GM23338 (cell line): ENCODE data around the gene OR1S2. TPM values are rescaled to one million over a fixed set of nuclear protein-coding genes. Genes with fewer than 3 reads are reported as not detected.

Source experiments
- ATAC-seq: fragments of 200-7000 bp; cut with Tn5 transposase; 3 replicates; pipeline ENCODE4 v1.9.1; 2020
- DNase-seq: peaks from one replicate; pipeline ENCODE4 v3.0.0-alpha.2; 2015; ENCODE audit warnings: low spot score
- H2AFZ ChIP-seq: fragments of 200-600 bp; sonication (generic); 2 replicates; pipeline ENCODE4 v1.8.0; 2016; ENCODE audit warnings: antibody characterized with exemption, mild to moderate bottlenecking, moderate library complexity
- H3F3A ChIP-seq: fragments of 200-600 bp; sonication (generic); replicated peaks from 2 replicates; pipeline ENCODE4 v1.8.0; 2017; ENCODE audit warnings: antibody characterized with exemption, mixed run types, low read depth
- H3K27ac ChIP-seq: fragments of 200-600 bp; sonication (generic); 2 replicates; pipeline ENCODE4 v1.6.1; 2016; ENCODE audit warnings: low read depth
- H3K27me3 ChIP-seq: fragments of 200-600 bp; sonication (generic); 2 replicates; pipeline ENCODE4 v1.8.0; 2016; ENCODE audit warnings: mild to moderate bottlenecking, mixed run types, moderate library complexity; ENCODE audit not compliant: insufficient read depth
- H3K36me3 ChIP-seq: fragments of 200-600 bp; sonication (generic); 2 replicates; pipeline ENCODE4 v1.8.0; 2016; ENCODE audit warnings: mild to moderate bottlenecking; ENCODE audit not compliant: insufficient read depth
- H3K4me1 ChIP-seq: fragments of 200-600 bp; sonication (generic); 2 replicates; pipeline ENCODE4 v1.8.0; 2016; ENCODE audit warnings: mild to moderate bottlenecking, moderate library complexity; ENCODE audit not compliant: insufficient read depth
- H3K4me2 ChIP-seq: fragments of 200-600 bp; sonication (generic); 2 replicates; pipeline ENCODE4 v1.7.1; 2017; ENCODE audit warnings: mixed run types
- H3K4me3 ChIP-seq: fragments of 200-600 bp; sonication (generic); 2 replicates; pipeline ENCODE4 v1.6.1; 2016; ENCODE audit warnings: mixed run types
- H3K79me2 ChIP-seq: fragments of 200-600 bp; sonication (generic); replicated peaks from 2 replicates; pipeline ENCODE4 v1.8.0; 2017; ENCODE audit warnings: mild to moderate bottlenecking; ENCODE audit not compliant: insufficient read depth
- H3K9me2 ChIP-seq: fragments of 200-600 bp; sonication (generic); 2 replicates; pipeline ENCODE4 v1.8.0; 2017; ENCODE audit not compliant: insufficient read depth
- H4K20me1 ChIP-seq: fragments of 200-600 bp; sonication (generic); replicated peaks from 2 replicates; pipeline ENCODE4 v1.8.0; 2017; ENCODE audit warnings: mild to moderate bottlenecking; ENCODE audit not compliant: insufficient read depth
- H3K27ac Mint-ChIP-seq: 2 replicates; pipeline ENCODE4 v1.8.0; 2020; ENCODE audit warnings: inconsistent platforms, mild to moderate bottlenecking, moderate library complexity, mixed read lengths
- H3K27me3 Mint-ChIP-seq: 3 replicates; pipeline ENCODE4 v1.8.0; 2022; ENCODE audit warnings: low read depth, mild to moderate bottlenecking, moderate library complexity, mixed read lengths, inconsistent platforms; ENCODE audit not compliant: insufficient read depth, poor library complexity
- H3K36me3 Mint-ChIP-seq: 3 replicates; pipeline ENCODE4 v1.8.0; 2021; ENCODE audit warnings: low read depth, mild to moderate bottlenecking, inconsistent platforms, moderate library complexity, mixed read lengths
- H3K4me1 Mint-ChIP-seq: 3 replicates; pipeline ENCODE4 v1.8.0; 2020; ENCODE audit warnings: mild to moderate bottlenecking, inconsistent platforms, mixed read lengths
- H3K4me3 Mint-ChIP-seq: 3 replicates; pipeline ENCODE4 v1.8.0; 2021; ENCODE audit warnings: moderate library complexity, mild to moderate bottlenecking, inconsistent platforms, mixed read lengths
- H3K9me3 Mint-ChIP-seq: 3 replicates; pipeline ENCODE4 v1.8.0; 2020; ENCODE audit warnings: moderate library complexity, mild to moderate bottlenecking, inconsistent platforms, mixed read lengths
- ETS1 ChIP-seq: IDR thresholded peaks from 2 replicates; pipeline ENCODE4 v1.6.1; 2016; ENCODE audit warnings: antibody characterized with exemption
- EZH2 ChIP-seq: fragments of 200-600 bp; sonication (generic); IDR thresholded peaks from one replicate; pipeline ENCODE4 v1.8.0; 2017; ENCODE audit warnings: antibody characterized with exemption, mild to moderate bottlenecking, low read depth; ENCODE audit not compliant: unreplicated experiment
- EZH2phosphoT487 ChIP-seq: fragments of 200-600 bp; sonication (generic); IDR thresholded peaks from one replicate; pipeline ENCODE4 v1.8.1; 2018; ENCODE audit warnings: antibody characterized with exemption; ENCODE audit not compliant: unreplicated experiment
- JUNB ChIP-seq: IDR thresholded peaks from one replicate; pipeline ENCODE4 v1.6.1; 2016; ENCODE audit warnings: antibody characterized with exemption; ENCODE audit not compliant: unreplicated experiment
- POLR2AphosphoS5 ChIP-seq: IDR thresholded peaks from 2 replicates; pipeline ENCODE4 v1.6.1; 2016; ENCODE audit warnings: antibody characterized with exemption, low read depth
- ZNF114 ChIP-seq: fragments of 250-450 bp; sonication (Bioruptor Pico); IDR thresholded peaks from 2 replicates; pipeline ENCODE4 v1.5.0; 2020; ENCODE audit warnings: mild to moderate bottlenecking, moderate library complexity
- ZNF331 ChIP-seq: fragments of 250-450 bp; sonication (Bioruptor Pico); IDR thresholded peaks from 2 replicates; pipeline ENCODE4 v1.5.0; 2020; ENCODE audit warnings: low read depth, mild to moderate bottlenecking, moderate library complexity
- long read RNA-seq: library from polyadenylated mRNA; unstranded; transcript quantifications from one replicate; pipeline ENCODE4 v2.0.0, GENCODE V29; 2020; ENCODE audit not compliant: unreplicated experiment
- polyA plus RNA-seq: library from polyadenylated mRNA; unstranded; fragments of >200 nt; fragmentation: Nextera tagmentation; extraction: Ambion mirVana; gene quantifications from 2 replicates; pipeline ENCODE4 v1.2.1, GENCODE V29; 2016
- total RNA-seq: library from RNA; depleted of rRNA; stranded (reverse); fragments of >200 nt; shearing (Covaris generic); gene quantifications from 2 replicates; pipeline ENCODE4 v1.2.3, GENCODE V29; 2014; rRNA removed
- TF ChIP-seq, protein P1 (sequence below), 2 experiments: fragments of 200-600 bp in 1 of 2; sonication (generic) in 1 of 2; conservative IDR thresholded peaks; 2 replicates each; pipeline versions ENCODE4 v1.5.1 to v1.6.1; 2016 to 2017; ENCODE audit warnings: antibody characterized with exemption in 2 of 2, low read depth in 2 of 2, mild to moderate bottlenecking in 2 of 2, moderate library complexity in 1 of 2

OR1S2 gene, protein sequence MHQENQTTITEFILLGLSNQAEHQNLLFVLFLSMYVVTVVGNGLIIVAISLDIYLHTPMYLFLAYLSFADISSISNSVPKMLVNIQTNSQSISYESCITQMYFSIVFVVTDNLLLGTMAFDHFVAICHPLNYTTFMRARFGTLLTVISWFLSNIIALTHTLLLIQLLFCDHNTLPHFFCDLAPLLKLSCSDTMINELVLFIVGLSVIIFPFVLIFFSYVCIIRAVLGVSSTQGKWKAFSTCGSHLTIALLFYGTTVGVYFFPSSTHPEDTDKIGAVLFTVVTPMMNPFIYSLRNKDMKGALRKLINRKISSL
- total RNA-seq: not detected in 2 replicates
- not detected in 2 replicates for polyA plus RNA-seq
- long read RNA-seq: 0 reads

DNA sequence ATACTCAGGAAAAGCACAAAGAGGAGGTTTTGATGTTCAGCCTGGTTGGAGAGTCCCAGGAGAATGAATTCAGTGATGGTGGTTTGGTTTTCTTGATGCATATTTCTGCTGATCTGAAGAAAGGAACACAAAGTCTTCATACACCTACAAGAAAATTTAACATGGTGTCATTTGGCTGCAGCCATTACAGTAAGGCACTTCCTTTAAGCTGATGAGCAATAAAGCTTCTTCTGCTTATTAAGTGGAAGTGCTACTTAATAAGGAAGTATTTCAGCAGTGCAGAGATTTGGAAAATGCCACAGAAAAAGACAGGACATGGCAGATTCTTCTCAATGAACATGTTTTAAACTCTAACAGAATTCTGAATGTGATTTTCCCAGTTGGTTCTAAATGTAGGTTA is at the start of gene OR1S2:
Gene OR1S2 (minus strand): TSS at position 101 of the 400 bp plus-strand sequence. CDS start 0 bp downstream, at position 101.
- no peaks in the 10 kb centered on the region for H3K79me2 ChIP-seq
- ATAC-seq (no peak), DNase-seq (no peak)
- H3K9me3 Mint-ChIP-seq: peaks cover 8% of the 10 kb centered on the region; the same call in 2 of the 3 replicates
- H3K27ac Mint-ChIP-seq: no peak within 1 kb of the TSS
- H4K20me1 ChIP-seq: no peaks in the 10 kb centered on the region
- H3K4me2 ChIP-seq: no peak within 1 kb of the TSS
- no peaks in the 10 kb centered on the region for H3K27me3 ChIP-seq
- H3K9me2 ChIP-seq: peaks cover 34% of the 10 kb centered on the region; the same call in 1 of the 2 replicates
- no peaks in the 10 kb centered on the region for H3K36me3 Mint-ChIP-seq
- H3F3A ChIP-seq: no peaks in the 10 kb centered on the region
- no peak within 1 kb of the TSS for H3K4me3 ChIP-seq
- no peak within 1 kb of the TSS for H3K27ac ChIP-seq
- no peak within 1 kb of the TSS for H2AFZ ChIP-seq
- no peak within 1 kb of the TSS for H3K4me3 Mint-ChIP-seq
- TF ChIP-seq EZH2: no peak
- TF ChIP-seq POLR2AphosphoS5: no peak
- no peak for TF ChIP-seq ETS1
- H3K4me1 ChIP-seq: no peaks in the 10 kb centered on the region
- H3K4me1 Mint-ChIP-seq: no peaks in the 10 kb centered on the region
- H3K36me3 ChIP-seq: no peaks in the 10 kb centered on the region
- peaks cover 1% of the 10 kb centered on the region for H3K27me3 Mint-ChIP-seq

DNA sequence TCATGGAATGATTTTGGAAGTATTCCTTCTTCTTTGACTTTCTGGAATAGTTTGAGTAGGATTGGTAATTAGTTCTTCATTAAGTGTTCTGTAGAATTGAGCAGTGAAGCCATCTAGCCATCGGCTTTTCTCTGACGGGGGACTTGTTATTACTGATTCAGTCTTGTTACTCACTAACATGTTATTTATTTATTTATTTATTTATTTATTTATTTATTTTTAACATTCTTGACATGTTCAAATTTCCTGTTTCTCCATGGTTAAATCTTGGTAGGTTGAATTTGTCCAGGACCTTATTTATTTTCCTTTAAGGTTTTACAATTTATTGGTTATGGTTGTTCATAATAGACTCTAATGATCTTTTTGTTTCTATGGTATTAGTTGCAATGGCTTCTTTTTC is 40.0 kb upstream of the OR1S2 start:
- Mint-ChIP-seq H3K27ac (no peak overlapping the region), H3K36me3 (peaks cover 3% of the 10 kb centered on the region; the same call in 1 of the 3 replicates), H3K4me1 (no peaks in the 10 kb centered on the region), H3K27me3 (no peaks in the 10 kb centered on the region), H3K4me3 (no peak overlapping the region), H3K9me3 (peaks cover 27% of the 10 kb centered on the region; the same call in 2 of the 3 replicates)
- H3K4me3 ChIP-seq: no peak overlapping the region
- ATAC-seq (no peak), DNase-seq (no peak)
- H2AFZ ChIP-seq: no peak overlapping the region
- no peak for TF ChIP-seq EZH2
- TF ChIP-seq JUNB: no peak
- TF ChIP-seq, protein P1, sequence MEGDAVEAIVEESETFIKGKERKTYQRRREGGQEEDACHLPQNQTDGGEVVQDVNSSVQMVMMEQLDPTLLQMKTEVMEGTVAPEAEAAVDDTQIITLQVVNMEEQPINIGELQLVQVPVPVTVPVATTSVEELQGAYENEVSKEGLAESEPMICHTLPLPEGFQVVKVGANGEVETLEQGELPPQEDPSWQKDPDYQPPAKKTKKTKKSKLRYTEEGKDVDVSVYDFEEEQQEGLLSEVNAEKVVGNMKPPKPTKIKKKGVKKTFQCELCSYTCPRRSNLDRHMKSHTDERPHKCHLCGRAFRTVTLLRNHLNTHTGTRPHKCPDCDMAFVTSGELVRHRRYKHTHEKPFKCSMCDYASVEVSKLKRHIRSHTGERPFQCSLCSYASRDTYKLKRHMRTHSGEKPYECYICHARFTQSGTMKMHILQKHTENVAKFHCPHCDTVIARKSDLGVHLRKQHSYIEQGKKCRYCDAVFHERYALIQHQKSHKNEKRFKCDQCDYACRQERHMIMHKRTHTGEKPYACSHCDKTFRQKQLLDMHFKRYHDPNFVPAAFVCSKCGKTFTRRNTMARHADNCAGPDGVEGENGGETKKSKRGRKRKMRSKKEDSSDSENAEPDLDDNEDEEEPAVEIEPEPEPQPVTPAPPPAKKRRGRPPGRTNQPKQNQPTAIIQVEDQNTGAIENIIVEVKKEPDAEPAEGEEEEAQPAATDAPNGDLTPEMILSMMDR (conservative IDR thresholded peaks at IDR 0.05; ENCODE audit: low read depth in 2 of 2): no peak
- TF ChIP-seq EZH2phosphoT487: no peak
- TF ChIP-seq ZNF331 (CRISPR knock-in tag): no peak
- no peak for TF ChIP-seq ZNF114
- no peak for TF ChIP-seq ETS1
- H3K4me1 ChIP-seq: no peaks in the 10 kb centered on the region
- H3F3A ChIP-seq: no peaks in the 10 kb centered on the region
- H3K27ac ChIP-seq: no peak overlapping the region
- no peaks in the 10 kb centered on the region for H3K9me2 ChIP-seq
- H3K4me2 ChIP-seq: no peak overlapping the region
- peaks cover 5% of the 10 kb centered on the region; the same call in 1 of the 2 replicates for H3K36me3 ChIP-seq
- H3K79me2 ChIP-seq: no peaks in the 10 kb centered on the region
- H4K20me1 ChIP-seq: no peaks in the 10 kb centered on the region
- H3K27me3 ChIP-seq: no peaks in the 10 kb centered on the region
